ENCODE data around the gene HAUS7. TPM values are rescaled to one million over a fixed set of nuclear protein-coding genes. Genes with fewer than 3 reads are reported as not detected.
"Not testable (repeated sequence)": the region's sequence is repeated elsewhere in the genome, so short reads cannot be mapped to it uniquely, and the experiment has no call there.

HAUS7 gene
- total RNA-seq, 1 donor from 2014 or later = 8.3 TPM

DNA sequence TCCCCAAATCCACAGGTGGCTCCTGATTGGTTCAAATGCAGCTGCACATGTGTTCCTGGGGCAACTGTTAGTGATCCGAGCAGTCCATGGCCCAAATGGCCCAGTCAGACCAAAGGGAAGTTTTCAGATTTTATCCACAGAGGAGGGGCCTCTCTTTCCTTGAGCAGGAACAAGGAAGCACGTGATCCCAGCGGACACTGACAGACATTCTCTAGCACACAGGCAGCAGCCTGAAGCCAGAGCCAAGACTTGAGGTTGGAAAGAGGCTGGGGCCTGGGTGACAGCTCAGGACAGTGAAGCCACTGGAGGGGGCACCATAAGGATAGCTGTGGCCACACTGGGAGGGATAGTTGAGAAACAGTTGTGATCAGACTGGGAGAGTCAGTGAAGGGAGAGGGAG, 62.6 kb downstream of the HAUS7 start:
- DNase-seq = no peak

DNA sequence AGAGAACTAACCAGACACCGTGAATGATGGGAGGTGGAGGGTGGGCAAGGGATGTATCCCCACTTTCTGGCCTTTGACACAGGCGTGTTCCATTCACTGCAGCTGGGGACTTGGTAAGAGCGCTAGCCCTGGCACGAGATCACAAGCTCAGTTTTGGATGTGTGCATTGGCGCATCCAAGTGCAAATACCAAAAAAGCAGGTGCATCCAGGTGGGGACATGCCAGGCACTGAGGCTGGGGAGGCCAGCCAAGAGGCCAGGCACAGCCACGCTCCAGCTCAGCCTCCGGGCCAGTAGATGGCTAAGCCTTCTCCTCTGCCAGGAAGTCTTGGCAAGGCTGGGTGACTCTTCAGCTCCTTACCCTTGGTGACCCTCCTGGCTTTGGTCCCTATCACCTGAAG, 63.5 kb downstream of the HAUS7 start:
- no peak for DNase-seq

- no peak for DNase-seq
Observed at GRCh38 chrX:153406011-153406410, 64.4 kb downstream of the HAUS7 start.

- DNase-seq = no peak
Observed at GRCh38 chrX:153405426-153405825, 65.0 kb downstream of the HAUS7 start.

- DNase-seq = not testable (repeated sequence)
Observed at GRCh38 chrX:153404333-153404732, 66.0 kb downstream of the HAUS7 start.

- DNase-seq = no peak
Observed at GRCh38 chrX:153401133-153401764, 69.1 kb downstream of the HAUS7 start, which contains the start of gene PNMA6E. Gene PNMA6E, minus strand, starts transcription at chrX:153401350. Its CDS starts 2,501 bp downstream, at chrX:153398849.

DNA sequence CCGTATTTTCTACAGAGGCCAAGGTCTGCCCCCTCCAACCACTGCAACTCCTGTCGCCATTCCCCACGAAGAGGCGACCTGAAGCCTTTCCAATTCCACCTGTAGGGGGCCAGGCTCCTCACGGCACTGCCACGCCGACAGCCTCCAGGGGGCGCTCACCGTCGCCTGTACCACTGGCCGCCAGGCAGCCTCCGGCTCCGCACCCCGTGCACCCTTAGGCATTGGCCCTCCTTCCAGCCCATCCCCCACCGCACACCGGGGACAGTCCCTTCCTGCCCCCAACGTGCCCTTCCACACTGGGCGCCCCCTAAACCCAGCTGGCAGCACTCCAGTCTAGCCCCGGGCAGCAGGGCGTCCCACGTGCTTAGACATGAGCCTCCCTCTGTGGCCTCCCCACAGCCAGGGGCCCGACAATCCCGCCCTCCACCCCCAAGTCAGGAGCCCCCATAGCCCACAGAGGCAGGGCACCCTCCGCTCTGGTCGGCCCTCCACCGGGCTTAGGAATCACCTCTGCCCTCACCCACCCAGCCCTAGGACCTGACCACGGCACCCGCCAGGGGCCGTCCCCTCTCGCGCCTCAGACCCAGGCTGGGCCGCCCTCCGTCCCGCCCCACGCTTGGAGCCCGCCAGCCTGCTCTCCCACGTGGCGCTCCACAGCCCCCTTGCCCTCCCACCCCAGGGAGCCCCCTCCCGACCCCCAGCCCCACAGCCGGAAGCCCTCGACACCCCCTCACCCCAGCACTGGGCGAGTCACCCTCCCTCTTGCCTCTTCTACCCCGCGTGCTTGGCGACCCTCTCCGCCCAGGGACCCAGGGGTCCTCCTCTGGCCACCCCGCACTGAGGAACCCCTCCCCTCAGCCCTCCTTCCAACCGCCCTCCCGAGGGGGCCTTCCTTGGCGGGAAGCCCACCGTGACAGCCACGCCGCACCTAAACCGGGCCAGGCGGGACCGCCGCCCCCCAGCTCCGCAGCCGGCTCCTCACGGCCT, 69.9 kb downstream of the HAUS7 start:
- DNase-seq = no peak

DNA sequence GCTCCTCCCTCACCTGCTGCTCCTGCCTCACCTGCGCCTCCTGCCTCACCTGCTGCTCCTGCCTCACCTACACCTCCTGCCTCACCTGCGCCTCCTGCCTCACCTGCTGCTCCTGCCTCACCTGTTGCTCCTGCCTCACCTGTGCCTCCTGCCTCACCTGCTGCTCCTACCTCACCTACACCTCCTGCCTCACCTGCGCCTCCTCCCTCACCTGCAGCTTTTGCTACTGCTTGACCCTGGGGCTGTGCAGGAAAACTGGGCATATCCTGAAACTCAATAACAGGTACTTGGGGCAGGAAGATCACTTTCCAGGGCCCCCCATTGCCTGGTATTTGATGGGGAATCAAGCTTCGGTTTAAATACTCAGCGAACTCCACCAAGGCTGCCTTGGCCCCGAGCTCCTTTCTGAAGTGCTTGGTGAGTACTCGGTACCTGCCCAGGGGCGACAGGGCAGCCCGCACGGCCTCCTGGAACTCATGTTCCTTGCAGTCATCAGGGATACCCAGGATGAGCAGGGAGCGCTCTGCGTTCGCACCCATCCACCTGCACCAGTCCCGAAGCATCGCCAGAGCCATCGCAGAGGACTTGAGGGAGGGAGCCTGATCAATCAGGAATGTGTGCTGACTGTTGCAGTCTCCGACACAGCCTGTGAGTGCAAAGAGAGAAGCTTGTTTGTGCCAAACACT, 72.0 kb downstream of the HAUS7 start:
- DNase-seq = no peak

Small RNA genes within 50 kb of the gene (small RNA-seq; reads per million reads assigned to genes)
- gene RN7SL667P = not detected

Other genes starting within 250 kb of the HAUS7 start
- gene PNMA6F, start 148.8 kb downstream of the HAUS7 start, total RNA-seq = 0.16 TPM
- gene ZNF275, start 136.4 kb downstream of the HAUS7 start, total RNA-seq = 7.8 TPM
- not detected for gene PNMA6E, start 69.2 kb downstream of the HAUS7 start, total RNA-seq
- gene ZFP92, start 59.1 kb downstream of the HAUS7 start, total RNA-seq = 1.9 TPM
- gene TREX2, start 24.5 kb downstream of the HAUS7 start, total RNA-seq = not detected
- gene BGN, start 24.4 kb upstream of the HAUS7 start, total RNA-seq = 1.9 TPM
- 7.2 TPM for gene ATP2B3, start 47.1 kb upstream of the HAUS7 start, total RNA-seq
- gene CCNQ, start 128.6 kb upstream of the HAUS7 start, total RNA-seq = 17.3 TPM
- gene DUSP9, start 176.6 kb upstream of the HAUS7 start, total RNA-seq = 1.7 TPM
- gene PNCK, start 203.2 kb upstream of the HAUS7 start, total RNA-seq = 27.5 TPM
- gene SLC6A8, start 217.3 kb upstream of the HAUS7 start, total RNA-seq = 11.4 TPM